Adipocyte (in vitro differentiated cells): ENCODE results near the gene ZNF366.

ENCODE experiments used
- DNase-seq: peaks from one replicate; pipeline ENCODE4 v3.0.0-alpha.2; 2015; ENCODE audit warnings: low read depth
- H3K27me3 ChIP-seq: replicated peaks from 2 replicates; pipeline ENCODE4 v1.7.0; 2013; ENCODE audit warnings: mild to moderate bottlenecking, low read length, moderate library complexity; ENCODE audit not compliant: control insufficient read depth, insufficient read depth
- H3K36me3 ChIP-seq: 2 replicates; pipeline ENCODE4 v1.7.0; 2013; ENCODE audit warnings: low read length, mild to moderate bottlenecking, moderate library complexity; ENCODE audit not compliant: control insufficient read depth, insufficient read depth, severe bottlenecking
- H3K4me1 ChIP-seq: 2 replicates; pipeline ENCODE4 v1.7.0; 2013; ENCODE audit warnings: mild to moderate bottlenecking, low read length, moderate library complexity; ENCODE audit not compliant: control insufficient read depth, insufficient read depth
- H3K4me3 ChIP-seq: 2 replicates; pipeline ENCODE4 v1.7.0; 2013; ENCODE audit warnings: mild to moderate bottlenecking, low read length, moderate library complexity
- H3K9ac ChIP-seq: 2 replicates; pipeline ENCODE4 v1.7.0; 2013; ENCODE audit warnings: mild to moderate bottlenecking, low read length, moderate library complexity
- H3K9me3 ChIP-seq: 2 replicates; pipeline ENCODE4 v1.7.0; 2013; ENCODE audit warnings: mild to moderate bottlenecking, low read length, moderate library complexity; ENCODE audit not compliant: control insufficient read depth

ZNF366 gene

GRCh38 chr5:72518001-72518683 is 10.9 kb upstream of the ZNF366 start:
- no peak for DNase-seq
- no peaks in the 10 kb centered on the region for H3K27me3 ChIP-seq
- H3K9ac ChIP-seq, result peak overlapping the region; percentile 19
- peaks cover 16% of the 10 kb centered on the region for H3K4me1 ChIP-seq
- peak overlapping the region; percentile 40 for H3K4me3 ChIP-seq
- no peaks in the 10 kb centered on the region for H3K36me3 ChIP-seq
- H3K9me3 ChIP-seq, result peaks cover 28% of the 10 kb centered on the region

- H3K9me3 ChIP-seq, result peaks cover 20% of the 10 kb centered on the region
- no peaks in the 10 kb centered on the region for H3K36me3 ChIP-seq
- H3K9ac ChIP-seq, result no peak overlapping the region
- no peaks in the 10 kb centered on the region for H3K27me3 ChIP-seq
- peaks cover 18% of the 10 kb centered on the region for H3K4me1 ChIP-seq
- no peak overlapping the region for H3K4me3 ChIP-seq
- no peak for DNase-seq
Observed at GRCh38 chr5:72516916-72517315, 9.7 kb upstream of the ZNF366 start.

- no peak for DNase-seq
- no peak overlapping the region for H3K9ac ChIP-seq
- H3K4me3 ChIP-seq, result no peak overlapping the region
Observed at GRCh38 chr5:72515211-72515610, 8.0 kb upstream of the ZNF366 start.

GRCh38 chr5:72512593-72512860 is 5.3 kb upstream of the ZNF366 start:
- Histone ChIP-seq H3K4me1 (peaks cover 39% of the 10 kb centered on the region), H3K36me3 (no peaks in the 10 kb centered on the region), H3K9ac (no peak overlapping the region), H3K27me3 (no peaks in the 10 kb centered on the region), H3K9me3 (no peaks in the 10 kb centered on the region), H3K4me3 (no peak overlapping the region)
- no peak for DNase-seq

More at GRCh38 chr5:72515211-72515610, 8.0 kb upstream of the ZNF366 start:
- Histone ChIP-seq H3K27me3 (no peaks in the 10 kb centered on the region), H3K9me3 (peaks cover 19% of the 10 kb centered on the region), H3K36me3 (no peaks in the 10 kb centered on the region), H3K4me1 (peaks cover 33% of the 10 kb centered on the region)

GRCh38 chr5:72511774-72512592 is 4.8 kb upstream of the ZNF366 start:
- Histone ChIP-seq H3K9ac (no peak overlapping the region), H3K36me3 (no peaks in the 10 kb centered on the region), H3K27me3 (no peaks in the 10 kb centered on the region), H3K9me3 (no peaks in the 10 kb centered on the region), H3K4me1 (peaks cover 36% of the 10 kb centered on the region), H3K4me3 (no peak overlapping the region)
- no peak for DNase-seq

GRCh38 chr5:72511366-72511765 is 4.2 kb upstream of the ZNF366 start:
- H3K4me3 ChIP-seq, result no peak overlapping the region
- no peak for DNase-seq
- no peaks in the 10 kb centered on the region for H3K36me3 ChIP-seq
- peaks cover 36% of the 10 kb centered on the region for H3K4me1 ChIP-seq
- H3K9ac ChIP-seq, result peak overlapping the region; percentile 44
- H3K9me3 ChIP-seq, result no peaks in the 10 kb centered on the region
- no peaks in the 10 kb centered on the region for H3K27me3 ChIP-seq

GRCh38 chr5:72510610-72511181 is 3.5 kb upstream of the ZNF366 start:
- no peak for DNase-seq
- H3K4me3 ChIP-seq, result peak overlapping the region; percentile 5

GRCh38 chr5:72509401-72509800 is 2.2 kb upstream of the ZNF366 start:
- H3K36me3 ChIP-seq, result no peaks in the 10 kb centered on the region
- H3K9me3 ChIP-seq, result no peaks in the 10 kb centered on the region
- H3K9ac ChIP-seq, result peak overlapping the region; percentile 18
- DNase-seq, result no peak
- H3K4me1 ChIP-seq, result peaks cover 49% of the 10 kb centered on the region
- H3K27me3 ChIP-seq, result no peaks in the 10 kb centered on the region
- H3K4me3 ChIP-seq, result no peak overlapping the region

More at GRCh38 chr5:72510610-72511181, 3.5 kb upstream of the ZNF366 start:
- Histone ChIP-seq H3K36me3 (no peaks in the 10 kb centered on the region), H3K4me1 (peaks cover 36% of the 10 kb centered on the region), H3K27me3 (no peaks in the 10 kb centered on the region), H3K9me3 (no peaks in the 10 kb centered on the region), H3K9ac (peak overlapping the region; percentile 44)

- no peak overlapping the region for H3K4me3 ChIP-seq
- H3K4me1 ChIP-seq, result peaks cover 52% of the 10 kb centered on the region
- H3K27me3 ChIP-seq, result no peaks in the 10 kb centered on the region
- H3K9ac ChIP-seq, result no peak overlapping the region
- H3K36me3 ChIP-seq, result no peaks in the 10 kb centered on the region
- no peaks in the 10 kb centered on the region for H3K9me3 ChIP-seq
- DNase-seq, result no peak
Observed at GRCh38 chr5:72508241-72509170, 1.3 kb upstream of the ZNF366 start.

GRCh38 chr5:72507907-72508238 is 663 bp upstream of the ZNF366 start:
- no peak overlapping the region for H3K9ac ChIP-seq
- H3K9me3 ChIP-seq, result no peaks in the 10 kb centered on the region
- H3K4me1 ChIP-seq, result peaks cover 58% of the 10 kb centered on the region
- no peaks in the 10 kb centered on the region for H3K27me3 ChIP-seq
- no peaks in the 10 kb centered on the region for H3K36me3 ChIP-seq
- no peak overlapping the region for H3K4me3 ChIP-seq
- no peak for DNase-seq

GRCh38 chr5:72506158-72506549 is 1.1 kb downstream of the ZNF366 start:
- Histone ChIP-seq H3K4me3 (no peak overlapping the region), H3K9ac (no peak overlapping the region), H3K27me3 (no peaks in the 10 kb centered on the region), H3K9me3 (no peaks in the 10 kb centered on the region), H3K36me3 (no peaks in the 10 kb centered on the region), H3K4me1 (peaks cover 48% of the 10 kb centered on the region)
- DNase-seq, result no peak
